H1 (cell line): ENCODE data around the gene HNRNPA1. TPM values are rescaled to one million over a fixed set of nuclear protein-coding genes. Genes with fewer than 3 reads are reported as not detected.

ENCODE experiments used
- CTCF ChIA-PET: fragments of 300-600 bp; sonication (Branson Sonifier 250); formaldehyde crosslinking; loops from one replicate; lab custom pipeline; 2021; ENCODE audit not compliant: partially characterized antibody; lab: Charles Lee
- POLR2A ChIA-PET: fragments of 300-600 bp; sonication (Branson Sonifier 250); formaldehyde crosslinking; loops from one replicate; lab custom pipeline; 2021; ENCODE audit warnings: inconsistent platforms; ENCODE audit not compliant: partially characterized antibody; lab: Charles Lee
- DNase-seq, 2 experiments: peaks; one replicate each; pipeline versions ENCODE4 v3.0.0 to v3.0.0-alpha.2; 2010 to 2022; ENCODE audit warnings: low spot score in 2 of 2, low read depth in 1 of 2, mixed read lengths in 1 of 2
- FAIRE-seq: peaks from 2 replicates; lab custom pipeline; 2011; peaks lifted over from hg19 to GRCh38; lab: Jason Lieb, UNC
- H2AFZ ChIP-seq: 2 replicates; pipeline ENCODE4 v1.8.1; 2012; ENCODE audit warnings: low read length, inconsistent platforms
- H2AK5ac ChIP-seq: 2 replicates; pipeline ENCODE4 v1.6.1; 2013; ENCODE audit warnings: low read depth, low read length
- H2BK120ac ChIP-seq: replicated peaks from 2 replicates; pipeline ENCODE3; 2013; ENCODE audit warnings: low read depth, low read length, inconsistent platforms
- H2BK12ac ChIP-seq: 2 replicates; pipeline ENCODE4 v1.6.1; 2013; ENCODE audit warnings: low read depth, low read length
- H2BK15ac ChIP-seq: 2 replicates; pipeline ENCODE4 v1.6.1; 2013; ENCODE audit warnings: low read length
- H2BK20ac ChIP-seq: 2 replicates; pipeline ENCODE4 v1.6.1; 2013; ENCODE audit warnings: low read length
- H2BK5ac ChIP-seq: 2 replicates; pipeline ENCODE4 v1.6.1; 2013; ENCODE audit warnings: low read depth, low read length
- H3K14ac ChIP-seq: 2 replicates; pipeline ENCODE4 v1.6.1; 2013; ENCODE audit warnings: inconsistent platforms; ENCODE audit not compliant: insufficient read length
- H3K18ac ChIP-seq: 2 replicates; pipeline ENCODE4 v1.6.1; 2013; ENCODE audit warnings: low read length; ENCODE audit errors: extremely low read depth
- H3K23ac ChIP-seq: 2 replicates; pipeline ENCODE4 v1.6.1; 2013; ENCODE audit warnings: inconsistent platforms; ENCODE audit not compliant: insufficient read length
- H3K23me2 ChIP-seq: 2 replicates; pipeline ENCODE4 v1.6.1; 2013; ENCODE audit warnings: low read depth, low read length
- H3K27ac ChIP-seq: 2 replicates; pipeline ENCODE4 v1.6.1; 2011; ENCODE audit warnings: low read depth, low read length, inconsistent platforms
- H3K27me3 ChIP-seq, 4 experiments: replicated peaks in 1 of 4; 1 replicate in 1 of 4; 2 replicates in 3 of 4; pipeline versions ENCODE4 v1.6.1 to v1.8.1; 2011 to 2013; ENCODE audit warnings: low read length in 3 of 4, mild to moderate bottlenecking in 3 of 4, inconsistent platforms in 2 of 4, mixed read lengths in 2 of 4, moderate library complexity in 1 of 4; ENCODE audit not compliant: control insufficient read depth in 3 of 4, insufficient read depth in 3 of 4; ENCODE audit errors: extremely low read depth in 1 of 4
- H3K36me3 ChIP-seq, 4 experiments: 2 replicates each; pipeline versions ENCODE4 v1.6.1 to v1.8.1; 2011 to 2013; ENCODE audit warnings: mild to moderate bottlenecking in 4 of 4, low read length in 3 of 4, moderate library complexity in 2 of 4, control low read depth in 1 of 4, inconsistent platforms in 1 of 4; ENCODE audit not compliant: insufficient read depth in 4 of 4, control insufficient read depth in 2 of 4
- H3K4ac ChIP-seq: replicated peaks from 2 replicates; pipeline ENCODE3; 2013; ENCODE audit warnings: low read length, low read depth, mixed read lengths, inconsistent platforms; ENCODE audit not compliant: insufficient read length
- H3K4me1 ChIP-seq, 4 experiments: replicated peaks in 1 of 4; 1 replicate in 1 of 4; 2 replicates in 3 of 4; pipeline versions ENCODE4 v1.6.1 to v1.8.1; 2011 to 2013; ENCODE audit warnings: low read length in 3 of 4, inconsistent platforms in 2 of 4, mixed read lengths in 1 of 4; ENCODE audit not compliant: insufficient read depth in 4 of 4, control insufficient read depth in 3 of 4
- H3K4me2 ChIP-seq, 2 experiments: 2 replicates each; pipeline versions ENCODE4 v1.6.1 to v1.8.1; 2011 to 2013; ENCODE audit warnings: low read depth in 2 of 2, low read length in 2 of 2, control low read depth in 1 of 2, inconsistent platforms in 1 of 2, mild to moderate bottlenecking in 1 of 2; ENCODE audit not compliant: insufficient read depth in 1 of 2
- H3K4me3 ChIP-seq, 4 experiments: fragments of 200-600, 300-600 bp in 1 of 4; sonication (generic), shearing (Covaris generic), sonication (Bioruptor Twin) in 1 of 4; 2 replicates each; pipeline versions ENCODE4 v1.5.1 to v1.8.1; 2011 to 2016; ENCODE audit warnings: low read length in 4 of 4, low read depth in 3 of 4, control low read depth in 2 of 4, inconsistent platforms in 2 of 4, mild to moderate bottlenecking in 2 of 4, mixed read lengths in 1 of 4, moderate library complexity in 1 of 4; ENCODE audit not compliant: insufficient read depth in 2 of 4; ENCODE audit errors: extremely low read depth in 1 of 4
- H3K56ac ChIP-seq: replicated peaks from 2 replicates; pipeline ENCODE3; 2013; ENCODE audit warnings: low read depth, mild to moderate bottlenecking, mixed read lengths, low read length, inconsistent platforms; ENCODE audit not compliant: insufficient read length
- H3K79me1 ChIP-seq: 2 replicates; pipeline ENCODE4 v1.6.1; 2013; ENCODE audit warnings: low read depth, low read length, control low read depth
- H3K79me2 ChIP-seq, 2 experiments: 2 replicates each; pipeline versions ENCODE4 v1.6.1 to v1.8.1; 2012 to 2013; ENCODE audit warnings: low read length in 2 of 2, mild to moderate bottlenecking in 2 of 2, inconsistent platforms in 1 of 2; ENCODE audit not compliant: insufficient read depth in 2 of 2, control insufficient read depth in 1 of 2
- H3K9ac ChIP-seq, 4 experiments: replicated peaks in 1 of 4; 1 replicate in 1 of 4; 2 replicates in 3 of 4; pipeline versions ENCODE4 v1.6.1 to v1.8.1; 2011 to 2013; ENCODE audit warnings: low read depth in 3 of 4, low read length in 3 of 4, control low read depth in 2 of 4, mild to moderate bottlenecking in 2 of 4, moderate library complexity in 2 of 4, inconsistent platforms in 1 of 4; ENCODE audit errors: extremely low read depth in 1 of 4
- H3K9me3 ChIP-seq, 2 experiments: 2 replicates each; pipeline versions ENCODE4 v1.6.1 to v1.8.1; 2012 to 2013; ENCODE audit warnings: mild to moderate bottlenecking in 2 of 2, moderate library complexity in 2 of 2, control low read depth in 1 of 2, inconsistent platforms in 1 of 2, low read depth in 1 of 2, low read length in 1 of 2, mixed read lengths in 1 of 2; ENCODE audit not compliant: insufficient read depth in 2 of 2
- H4K20me1 ChIP-seq, 2 experiments: replicated peaks in 1 of 2; 2 replicates each; pipeline versions ENCODE3 to v1.8.1; 2011 to 2013; ENCODE audit warnings: inconsistent platforms in 2 of 2, low read length in 2 of 2, mild to moderate bottlenecking in 1 of 2; ENCODE audit not compliant: insufficient read depth in 2 of 2, control insufficient read depth in 1 of 2
- H4K5ac ChIP-seq: 2 replicates; pipeline ENCODE4 v1.6.1; 2013; ENCODE audit warnings: low read length, low read depth, mixed read lengths, inconsistent platforms; ENCODE audit not compliant: insufficient read length
- H4K8ac ChIP-seq: 2 replicates; pipeline ENCODE4 v1.8.0; 2013; ENCODE audit warnings: mild to moderate bottlenecking, moderate library complexity, low read length, inconsistent platforms; ENCODE audit not compliant: insufficient read depth; ENCODE audit errors: extremely low read depth
- H4K91ac ChIP-seq: replicated peaks from 2 replicates; pipeline ENCODE3; 2013; ENCODE audit warnings: low read length, mixed read lengths, inconsistent platforms; ENCODE audit not compliant: insufficient read length
- NANOG ChIP-seq: IDR thresholded peaks from 2 replicates; pipeline ENCODE4 v1.6.1; 2011; ENCODE audit warnings: low read length, low read depth, mild to moderate bottlenecking, inconsistent platforms; ENCODE audit not compliant: insufficient read depth, poor library complexity, severe bottlenecking
- POLR2AphosphoS5 ChIP-seq: IDR thresholded peaks from 2 replicates; pipeline ENCODE4 v1.6.1; 2011; ENCODE audit warnings: low read depth, low read length
- RBBP5 ChIP-seq: IDR thresholded peaks from 2 replicates; pipeline ENCODE4 v1.7.1; 2012; ENCODE audit warnings: low read depth, mild to moderate bottlenecking, inconsistent platforms, low read length, moderate library complexity, borderline replicate concordance
- RFX5 ChIP-seq: IDR thresholded peaks from 2 replicates; pipeline ENCODE4 v1.6.1; 2011; ENCODE audit warnings: low read depth, low read length, improper control_type of control experiment, borderline replicate concordance
- SUZ12 ChIP-seq: fragments of 200-600 bp; sonication (generic); IDR thresholded peaks from 2 replicates; pipeline ENCODE4 v1.6.1; 2012; ENCODE audit warnings: mild to moderate bottlenecking, inconsistent platforms, low read length, moderate library complexity, mixed read lengths
- TAF1 ChIP-seq: IDR thresholded peaks from 2 replicates; pipeline ENCODE4 v1.6.1; 2011; ENCODE audit warnings: mild to moderate bottlenecking, low read depth, low read length
- YY1 ChIP-seq: IDR thresholded peaks from 2 replicates; pipeline ENCODE4 v1.6.1; 2011; ENCODE audit warnings: low read depth, mild to moderate bottlenecking, low read length
- WGBS, 2 experiments: shearing (Covaris generic) in 1 of 2; methylation state at CpG; one replicate each; pipeline versions ENCODE4 v1.1.6 to v1.1.7; 2013 to 2015; ENCODE audit warnings: low lambda C conversion rate in 2 of 2, mixed read lengths in 2 of 2, inconsistent platforms in 1 of 2, low coverage in 1 of 2, missing lambda C conversion rate in 1 of 2; ENCODE audit not compliant: insufficient replicate concordance in 2 of 2, insufficient coverage in 1 of 2, insufficient read length in 1 of 2; ENCODE audit errors: extremely low coverage in 1 of 2, missing lambda C conversion rate in 1 of 2; 5-methylcytosine and 5-hydroxymethylcytosine counted together
- polyA plus RNA-seq, 7 experiments: library from polyadenylated mRNA; depleted of rRNA in 3 of 7; stranded (reverse) in 5 of 7; unstranded in 2 of 7; fragments of >200 nt in 5 of 7; fragments of 200-250 nt in 2 of 7; gene quantifications; 1 replicate in 5 of 7; 2 replicates in 1 of 7; 4 replicates in 1 of 7; pipeline versions ENCODE4 v1.2.1 to v1.2.3, GENCODE V29; 2011 to 2013; ENCODE audit warnings: missing spikeins in 2 of 7, mixed read lengths in 2 of 7
- total RNA-seq: library from RNA; stranded (reverse); fragmentation: NEBNext Ultra II Directional; extraction: Animal tissue kit (Norgen Biotek cat#: 25700); gene quantifications from 2 replicates; pipeline ENCODE4 v1.2.1, GENCODE V29; 2021

Gene HNRNPA1
- total and polyA plus RNA-seq, 2 of the 8 experiments (the other 6 are each of a cell fraction or from before 2014, with no cell fraction given), result 835 to 2,738 TPM

GRCh38 chr12:54240971-54241588, 39.4 kb upstream of the HNRNPA1 start:
- Histone ChIP-seq H2BK12ac (no peak overlapping the region), H3K36me3 (peaks cover 16 to 64% (median 42%) of the 10 kb centered on the region in 4 experiments)
- CTCF ChIA-PET, result interaction anchor here (1.1 to 8.6 kb wide), 7 partner anchors 8 to 208 kb away, joined by 3 to 68 read pairs (median 4); partner anchors contain the start of gene HOXC5

More at GRCh38 chr12:54240971-54241588, 39.4 kb upstream of the HNRNPA1 start:
- Histone ChIP-seq H3K23ac (no peak overlapping the region), H4K91ac (no peak overlapping the region), H3K56ac (no peak overlapping the region), H4K8ac (no peak overlapping the region), H4K20me1 (peaks cover 0 to 2% of the 10 kb centered on the region in 2 experiments), H2BK120ac (no peak overlapping the region), H3K79me2 (no peaks in the 10 kb centered on the region), H3K27ac (no peak overlapping the region), H2BK5ac (no peak overlapping the region), H3K9me3 (no peaks in the 10 kb centered on the region), H4K5ac (no peak overlapping the region), H3K4ac (no peak overlapping the region), H3K79me1 (no peaks in the 10 kb centered on the region; the same call in 1 of the 2 replicates), H3K9ac (no peak overlapping the region), H2BK15ac (no peak overlapping the region), H3K14ac (no peak overlapping the region), H2AK5ac (no peak overlapping the region), H3K27me3 (no peaks in the 10 kb centered on the region), H2BK20ac (no peak overlapping the region), H3K4me1 (no peaks in the 10 kb centered on the region), H3K23me2 (no peaks in the 10 kb centered on the region), H2AFZ (no peak overlapping the region), H3K18ac (no peak overlapping the region), H3K4me2 (no peak overlapping the region), H3K4me3 (no peak overlapping the region)
- FAIRE-seq (no peak), DNase-seq (no peak)
- WGBS, 2 experiments, result 93% methylated on average over 2 of the region's 2 CpGs; no CpG with 5 or more reads in 1 of the 2 experiments
- POLR2A ChIA-PET, result interaction anchor here (0.5 to 44.8 kb wide), 8 partner anchors 10 to 94 kb away, joined by 3 to 1006 read pairs (median 4); partner anchors contain the start of genes CBX5 and HNRNPA1
- TF ChIP-seq RBBP5, result no peak
- TF ChIP-seq YY1, result no peak
- TF ChIP-seq TAF1, result no peak
- TF ChIP-seq SUZ12, result no peak
- no peak for TF ChIP-seq NANOG
- TF ChIP-seq POLR2AphosphoS5, result no peak
- TF ChIP-seq RFX5, result no peak
